Smooth muscle cell of the umbilical artery (primary cell): ENCODE data around the gene CPOX. TPM values are rescaled to one million over a fixed set of nuclear protein-coding genes. Genes with fewer than 3 reads are reported as not detected.

Source experiments
- total RNA-seq: library from RNA; depleted of rRNA; stranded (reverse); fragments of >200 nt; gene quantifications from 2 replicates; pipeline ENCODE4 v1.2.3, GENCODE V29; 2014

CPOX gene
- total RNA-seq: 37.4 and 48.8 TPM in 2 replicates

GRCh38 chr3:98593046-98593936 is at the start of gene CPOX:
TSS of gene CPOX (minus strand) at chr3:98593611. CDS start at chr3:98593504, 107 bp downstream.

GRCh38 chr3:98531622-98532274 is 61.7 kb downstream of the CPOX start, which contains the start of gene GPR15:
TSS of gene GPR15 (plus strand) at chr3:98531978. CDS start at chr3:98532034, 56 bp downstream.

Other genes with a start within 250 kb of the CPOX start
- not detected in 2 replicates for gene OR5K4, start 239.8 kb downstream of the CPOX start, total RNA-seq
- not detected in 2 replicates for gene OR5K3, start 202.9 kb downstream of the CPOX start, total RNA-seq
- not detected in 2 replicates for gene OR5K1, start 130.4 kb downstream of the CPOX start, total RNA-seq
- not detected in 2 replicates for gene OR5K2, start 95.9 kb downstream of the CPOX start, total RNA-seq
- gene CLDND1, start 70.7 kb downstream of the CPOX start, total RNA-seq: 116 and 134 TPM in 2 replicates
- gene GPR15, start 61.6 kb downstream of the CPOX start, total RNA-seq: not detected in 2 replicates
- gene ST3GAL6, start 169.7 kb upstream of the CPOX start, total RNA-seq: 14.3 and 25.8 TPM in 2 replicates